Naive thymus-derived CD8-positive, alpha-beta T cell (primary cell): ENCODE data around the gene CLCN2. TPM values are rescaled to one million over a fixed set of nuclear protein-coding genes. Genes with fewer than 3 reads are reported as not detected.
A peak's percentile ranks its signal among the peaks of the same experiment; 100 is the strongest.

Source experiments
- ATAC-seq, 2 donors: fragments of 150-1000 bp; cut with Tn5 transposase in 1 of 2; sonication (Bioruptor Pico), chemical (Tn5 transposase) in 1 of 2; 1 replicate in 1 of 2; 2 replicates in 1 of 2; pipeline ENCODE4 v1.10.0; 2021; ENCODE audit warnings: mild to moderate bottlenecking in 2 of 2, moderate library complexity in 2 of 2
- POLR2A ChIA-PET: fragments of 350-600 bp; sonication (Branson Sonifier 250); formaldehyde crosslinking; loops from one replicate; lab custom pipeline; 2021; ENCODE audit warnings: antibody characterized with exemption; lab: Charles Lee
- DNase-seq, 10 donors: peaks; one replicate each; pipeline versions ENCODE4 v3.0.0 to v3.0.0-alpha.2; 2020 to 2022
- H3K27ac Mint-ChIP-seq, 10 donors: one replicate each; pipeline ENCODE4 v1.8.0; 2020 to 2022; ENCODE audit warnings: mild to moderate bottlenecking in 10 of 10, mixed read lengths in 10 of 10, moderate library complexity in 4 of 10, inconsistent platforms in 1 of 10
- H3K27me3 Mint-ChIP-seq, 5 donors: one replicate each; pipeline ENCODE4 v1.8.0; 2021 to 2022; ENCODE audit warnings: mixed read lengths in 5 of 5
- H3K36me3 Mint-ChIP-seq, 3 donors: one replicate each; pipeline ENCODE4 v1.8.0; 2020 to 2022; ENCODE audit warnings: mixed read lengths in 3 of 3, mild to moderate bottlenecking in 2 of 3, inconsistent platforms in 1 of 3
- H3K4me1 Mint-ChIP-seq, 4 donors: one replicate each; pipeline ENCODE4 v1.8.0; 2021 to 2022; ENCODE audit warnings: mixed read lengths in 4 of 4
- H3K4me3 Mint-ChIP-seq, 10 donors: one replicate each; pipeline ENCODE4 v1.8.0; 2020 to 2022; ENCODE audit warnings: mild to moderate bottlenecking in 10 of 10, mixed read lengths in 10 of 10, moderate library complexity in 6 of 10, inconsistent platforms in 1 of 10
- H3K9me3 Mint-ChIP-seq, 9 donors: one replicate each; pipeline ENCODE4 v1.8.0; 2020 to 2022; ENCODE audit warnings: mixed read lengths in 9 of 9, mild to moderate bottlenecking in 3 of 9, inconsistent platforms in 1 of 9, moderate library complexity in 1 of 9
- polyA plus RNA-seq, 3 donors: library from polyadenylated mRNA; unstranded; fragments of 300-500 nt; fragmentation: Illumina TruSeq; gene quantifications; one replicate each; pipeline ENCODE4 v1.2.3, GENCODE V29; 2021
- total RNA-seq, 8 experiments: library from RNA in 2 of 8; stranded (reverse) in 2 of 8; gene quantifications; one replicate each; pipeline ENCODE4 v1.2.3 and lab custom pipeline; 2021 to 2026

Gene CLCN2
- total RNA-seq (1 to 10 TPM; 5.2 to 6.3 TPM), polyA plus RNA-seq (1 to 10 TPM in 1 of 3 donors, under 1 TPM in 2; 0.12 to 1.1 (median 0.28) TPM), total RNA-seq (lab: John Stamatoyannopoulos, UW) (3.4 to 7.4 (median 5.5) reads per million in 6 experiments)

GRCh38 chr3:184361532-184361931, at the start of gene CLCN2, which contains the start of gene POLR2H:
Gene CLCN2 (minus strand): TSS chr3:184361605. CDS start chr3:184361479, 126 bp downstream.
Gene POLR2H (plus strand): TSS chr3:184361710. CDS start chr3:184363493, 1,783 bp downstream.
- peaks cover 18 to 35% (median 33%) of the 10 kb centered on the region in 4 donors for H3K4me1 Mint-ChIP-seq
- DNase-seq (peak in 7 of 10 donors; percentile 18 to 59 (median 42)), ATAC-seq (peak; percentile 19 to 41)
- peaks cover 0 to 3% (median 0%) of the 10 kb centered on the region in 5 donors for H3K27me3 Mint-ChIP-seq
- H3K4me3 Mint-ChIP-seq = peak within 1 kb of the TSS; percentile 91 to 98 (median 97)
- POLR2A ChIA-PET = interaction anchor here (0.5 to 3.2 kb wide), 10 partner anchors 10 to 1576 kb away, joined by 3 to 15 read pairs (median 3); partner anchors contain the start of genes FAM131A, PSMD2 and TRA2B
- peaks cover 0 to 14% (median 0%) of the 10 kb centered on the region in 3 donors for H3K36me3 Mint-ChIP-seq
- peak within 1 kb of the TSS; percentile 79 to 97 (median 93) for H3K27ac Mint-ChIP-seq
- no peaks in the 10 kb centered on the region for H3K9me3 Mint-ChIP-seq

GRCh38 chr3:184409946-184410500, 48.6 kb upstream of the CLCN2 start:
- no peak for ATAC-seq
- POLR2A ChIA-PET = no interaction called here
- no peaks in the 10 kb centered on the region for H3K36me3 Mint-ChIP-seq
- no peaks in the 10 kb centered on the region for H3K9me3 Mint-ChIP-seq
- H3K27ac Mint-ChIP-seq = no peak overlapping the region
- no peak overlapping the region for H3K4me3 Mint-ChIP-seq
- no peak for DNase-seq
- H3K4me1 Mint-ChIP-seq = peaks cover 0 to 3% (median under 1%) of the 10 kb centered on the region in 4 donors
- peaks cover 0 to 8% (median 1%) of the 10 kb centered on the region in 5 donors for H3K27me3 Mint-ChIP-seq

GRCh38 chr3:184409331-184409926, 48.0 kb upstream of the CLCN2 start:
- peaks cover 0 to 8% (median 1%) of the 10 kb centered on the region in 5 donors for H3K27me3 Mint-ChIP-seq
- POLR2A ChIA-PET = no interaction called here
- peak overlapping the region in 1 of 10 donors; percentile 11 for H3K27ac Mint-ChIP-seq
- H3K4me1 Mint-ChIP-seq = peaks cover 0 to 3% (median under 1%) of the 10 kb centered on the region in 4 donors
- no peak for ATAC-seq
- no peak overlapping the region for H3K4me3 Mint-ChIP-seq
- H3K36me3 Mint-ChIP-seq = no peaks in the 10 kb centered on the region
- no peaks in the 10 kb centered on the region for H3K9me3 Mint-ChIP-seq
- no peak for DNase-seq

GRCh38 chr3:184405075-184406030, 43.9 kb upstream of the CLCN2 start:
- H3K4me3 Mint-ChIP-seq = no peak overlapping the region
- H3K36me3 Mint-ChIP-seq = no peaks in the 10 kb centered on the region
- no peak for DNase-seq
- peaks cover 0 to 2% (median 0%) of the 10 kb centered on the region in 4 donors for H3K4me1 Mint-ChIP-seq
- POLR2A ChIA-PET = no interaction called here
- peak overlapping the region in 2 of 10 donors; percentile 18 to 41 for H3K27ac Mint-ChIP-seq
- peaks cover 3 to 22% (median 13%) of the 10 kb centered on the region in 5 donors for H3K27me3 Mint-ChIP-seq
- H3K9me3 Mint-ChIP-seq = no peaks in the 10 kb centered on the region
- ATAC-seq = no peak

GRCh38 chr3:184399410-184399809, 38.0 kb upstream of the CLCN2 start:
- Mint-ChIP-seq H3K27ac (no peak overlapping the region), H3K27me3 (peaks cover 5 to 37% (median 19%) of the 10 kb centered on the region in 5 donors), H3K4me3 (no peak overlapping the region), H3K36me3 (no peaks in the 10 kb centered on the region), H3K4me1 (no peaks in the 10 kb centered on the region), H3K9me3 (no peaks in the 10 kb centered on the region)
- DNase-seq = no peak
- no peak for ATAC-seq
- POLR2A ChIA-PET = no interaction called here

GRCh38 chr3:184395320-184395660, 33.9 kb upstream of the CLCN2 start:
- Mint-ChIP-seq H3K27me3 (peaks cover 7 to 25% (median 8%) of the 10 kb centered on the region in 5 donors), H3K9me3 (no peaks in the 10 kb centered on the region), H3K27ac (no peak overlapping the region), H3K36me3 (no peaks in the 10 kb centered on the region), H3K4me1 (peaks cover 0 to 1% (median 0%) of the 10 kb centered on the region in 4 donors), H3K4me3 (no peak overlapping the region)
- POLR2A ChIA-PET = no interaction called here
- DNase-seq = no peak
- ATAC-seq = no peak

GRCh38 chr3:184391266-184391665, 29.9 kb upstream of the CLCN2 start:
- H3K27ac Mint-ChIP-seq = no peak overlapping the region
- POLR2A ChIA-PET = no interaction called here
- no peak overlapping the region for H3K4me3 Mint-ChIP-seq
- H3K36me3 Mint-ChIP-seq = no peaks in the 10 kb centered on the region
- DNase-seq (no peak), ATAC-seq (no peak)
- peaks cover 4 to 28% (median 13%) of the 10 kb centered on the region in 5 donors for H3K27me3 Mint-ChIP-seq
- H3K4me1 Mint-ChIP-seq = peaks cover 0 to 1% (median 0%) of the 10 kb centered on the region in 4 donors
- H3K9me3 Mint-ChIP-seq = no peaks in the 10 kb centered on the region

GRCh38 chr3:184389935-184390528, 28.6 kb upstream of the CLCN2 start:
- ATAC-seq = no peak
- POLR2A ChIA-PET = no interaction called here
- Mint-ChIP-seq H3K36me3 (no peaks in the 10 kb centered on the region), H3K27me3 (peaks cover 7 to 39% (median 18%) of the 10 kb centered on the region in 5 donors), H3K4me1 (peaks cover 0 to 1% (median 0%) of the 10 kb centered on the region in 4 donors), H3K27ac (peak overlapping the region in 3 of 10 donors; percentile 29 to 76 (median 66)), H3K9me3 (no peaks in the 10 kb centered on the region), H3K4me3 (no peak overlapping the region)
- DNase-seq = no peak

GRCh38 chr3:184389384-184389783, 28.0 kb upstream of the CLCN2 start:
- no peak for DNase-seq
- Mint-ChIP-seq H3K4me3 (no peak overlapping the region), H3K27me3 (peaks cover 9 to 46% (median 24%) of the 10 kb centered on the region in 5 donors), H3K9me3 (no peaks in the 10 kb centered on the region), H3K27ac (peak overlapping the region in 2 of 10 donors; percentile 29 to 66), H3K4me1 (peaks cover 0 to 1% (median 0%) of the 10 kb centered on the region in 4 donors), H3K36me3 (no peaks in the 10 kb centered on the region)
- ATAC-seq = no peak
- POLR2A ChIA-PET = no interaction called here

GRCh38 chr3:184388936-184389230, 27.5 kb upstream of the CLCN2 start:
- no peaks in the 10 kb centered on the region for H3K9me3 Mint-ChIP-seq
- H3K4me1 Mint-ChIP-seq = peaks cover 0 to 1% (median 0%) of the 10 kb centered on the region in 4 donors
- no peak overlapping the region for H3K4me3 Mint-ChIP-seq
- no peak for DNase-seq
- no peak overlapping the region for H3K27ac Mint-ChIP-seq
- no peaks in the 10 kb centered on the region for H3K36me3 Mint-ChIP-seq
- POLR2A ChIA-PET = no interaction called here
- no peak for ATAC-seq
- peaks cover 14 to 51% (median 29%) of the 10 kb centered on the region in 5 donors for H3K27me3 Mint-ChIP-seq

GRCh38 chr3:184388164-184388935, 26.9 kb upstream of the CLCN2 start:
- POLR2A ChIA-PET = no interaction called here
- H3K4me3 Mint-ChIP-seq = no peak overlapping the region
- no peak for ATAC-seq
- H3K27me3 Mint-ChIP-seq = peaks cover 14 to 56% (median 30%) of the 10 kb centered on the region in 5 donors
- no peaks in the 10 kb centered on the region for H3K9me3 Mint-ChIP-seq
- no peak overlapping the region for H3K27ac Mint-ChIP-seq
- peaks cover 0 to 1% (median 0%) of the 10 kb centered on the region in 4 donors for H3K4me1 Mint-ChIP-seq
- no peaks in the 10 kb centered on the region for H3K36me3 Mint-ChIP-seq
- no peak for DNase-seq
